C4-2B (cell line): ENCODE results near the gene HTR5A.

ENCODE experiments used
- CTCF ChIP-seq: fragments of 450-650 bp; conservative IDR thresholded peaks from 2 replicates; pipeline ENCODE4 v1.5.1; 2017; ENCODE audit warnings: mild to moderate bottlenecking
- ZFX ChIP-seq: fragments of 450-650 bp; IDR thresholded peaks from 2 replicates; pipeline ENCODE4 v1.6.1; 2017

- no peak for TF ChIP-seq CTCF
- no peak for TF ChIP-seq ZFX
Measured at GRCh38 chr7:155131090-155131489, 61.0 kb downstream of the HTR5A start.
